ENCODE measurements around the gene NFATC4. TPM values are rescaled to one million over a fixed set of nuclear protein-coding genes. Genes with fewer than 3 reads are reported as not detected.

The NFATC4 gene
- total RNA-seq, 1 experiment from 2014 or later, result 7.6 TPM

- TF ChIP-seq CTCF (IDR thresholded peaks at IDR 0.05 in 2 of 3, conservative IDR thresholded peaks at IDR 0.05 in 1 of 3; ENCODE audit: borderline replicate concordance in 1 of 3, insufficient read depth in 1 of 3, low read depth in 2 of 3, low read length in 2 of 3), result no peak
- no peak for TF ChIP-seq ELF1 (IDR thresholded peaks at IDR 0.05; ENCODE audit: borderline replicate concordance, low read depth)
- no peak for TF ChIP-seq MAX (IDR thresholded peaks at IDR 0.05)
- no peak for TF ChIP-seq JUND (IDR thresholded peaks at IDR 0.05)
- no peak for TF ChIP-seq SRF (IDR thresholded peaks at IDR 0.05; ENCODE audit: low read depth)
- no peak for TF ChIP-seq EZH2phosphoT487 (IDR thresholded peaks at IDR 0.05; ENCODE audit: borderline replicate concordance)
- TF ChIP-seq POLR2AphosphoS5 (IDR thresholded peaks at IDR 0.05; ENCODE audit: low read depth, low read length), result no peak
- no peak for TF ChIP-seq FOSL1 (IDR thresholded peaks at IDR 0.05; ENCODE audit: low read depth)
- TF ChIP-seq ATF3 (IDR thresholded peaks at IDR 0.05), result no peak
- TF ChIP-seq ZNF274 (IDR thresholded peaks at IDR 0.05; ENCODE audit: low read depth, low read length), result no peak
- no peak for TF ChIP-seq RAD21 (IDR thresholded peaks at IDR 0.05; ENCODE audit: low read depth)
These were observed 35.5 kb downstream of the NFATC4 start (continued) for GRCh38 chr14:24403294-24403998.

GRCh38 chr14:24404814-24405213, 36.8 kb downstream of the NFATC4 start:
- ChIA-PET CTCF (interaction anchor here (1.1 kb wide), 1 partner anchor 39 kb away, joined by 4 read pairs; no protein-coding TSS in a partner anchor), POLR2A (no interaction called here)

More at GRCh38 chr14:24404814-24405213, 36.8 kb downstream of the NFATC4 start:
- Histone ChIP-seq H3K27me3 (ENCODE audit: insufficient read depth, low read length) (no peaks in the 10 kb centered on the region), H4K20me1 (ENCODE audit: insufficient read depth) (no peaks in the 10 kb centered on the region), H3K4me1 (ENCODE audit: control insufficient read depth in 1 of 2, insufficient read depth in 2 of 2, low read length in 2 of 2) (no peaks in the 10 kb centered on the region), H2AFZ (ENCODE audit: low read depth, low read length, poor library complexity, severe bottlenecking) (no peak overlapping the region), H3K4me3 (replicated peaks in 1 of 2; ENCODE audit: low read depth in 1 of 2, low read length in 2 of 2) (no peak overlapping the region), H3K36me3 (ENCODE audit: control insufficient read depth in 1 of 2, insufficient read depth in 2 of 2, low read length in 2 of 2) (no peaks in the 10 kb centered on the region), H3K4me2 (ENCODE audit: low read length) (no peak overlapping the region), H3K9me2 (ENCODE audit: insufficient read depth) (no peaks in the 10 kb centered on the region), H3K9ac (ENCODE audit: low read length) (no peak overlapping the region), H3K9me3 (ENCODE audit: control insufficient read depth in 1 of 2, insufficient read depth in 1 of 2, low read depth in 1 of 2, low read length in 2 of 2) (no peaks in the 10 kb centered on the region), H3K27ac (ENCODE audit: low read depth, low read length) (no peak overlapping the region), H3K79me2 (ENCODE audit: insufficient read depth, low read length) (no peaks in the 10 kb centered on the region)
- intact Hi-C loops (cut with micrococcal nuclease), result no loop called here
- DNase-seq (ENCODE audit: low read depth, low spot score) (no peak), ATAC-seq (no peak)
- TF ChIP-seq JUND (IDR thresholded peaks at IDR 0.05) (no peak), ZFX (IDR thresholded peaks at IDR 0.05) (no peak), CEBPB (IDR thresholded peaks at IDR 0.05; ENCODE audit: low read depth) (no peak), EZH2phosphoT487 (IDR thresholded peaks at IDR 0.05; ENCODE audit: borderline replicate concordance) (no peak), EZH2 (IDR thresholded peaks at IDR 0.05) (no peak), CTCF (IDR thresholded peaks at IDR 0.05 in 2 of 3, conservative IDR thresholded peaks at IDR 0.05 in 1 of 3; ENCODE audit: borderline replicate concordance in 1 of 3, insufficient read depth in 1 of 3, low read depth in 2 of 3, low read length in 2 of 3) (no peak), ELF1 (IDR thresholded peaks at IDR 0.05; ENCODE audit: borderline replicate concordance, low read depth) (no peak)
- RAD21 ChIA-PET (ENCODE audit: low non-redundant PET in 1 of 2, low total read pairs in 2 of 2, uncharacterized antibody in 2 of 2, unreplicated experiment in 2 of 2), result no interaction called here
- no TSS peak for BruUV-seq (replicated peaks)
